Fibroblast of villous mesenchyme (primary cell): ENCODE data around the gene TNFRSF6B. TPM values are rescaled to one million over a fixed set of nuclear protein-coding genes. Genes with fewer than 3 reads are reported as not detected.
A peak's percentile ranks its signal among the peaks of the same experiment; 100 is the strongest.

ENCODE experiments used
- DNase-seq: peaks from one replicate; pipeline ENCODE4 v3.0.0-alpha.2; 2010; ENCODE audit warnings: low read depth
- H3K4me3 ChIP-seq: 2 replicates; pipeline ENCODE4 v1.5.1; 2011; ENCODE audit warnings: low read depth, mild to moderate bottlenecking, low read length
- total RNA-seq: library from RNA; depleted of rRNA; stranded (reverse); fragments of >200 nt; gene quantifications from 2 replicates; pipeline ENCODE4 v1.2.3, GENCODE V29; 2012
- TF ChIP-seq, protein P1 (sequence below): IDR thresholded peaks from 2 replicates; pipeline ENCODE4 v1.5.1; 2012; ENCODE audit warnings: low read depth, mild to moderate bottlenecking, low read length; ENCODE audit not compliant: insufficient read depth

TNFRSF6B gene
- total RNA-seq, 1 donor: 31.5 TPM

DNA sequence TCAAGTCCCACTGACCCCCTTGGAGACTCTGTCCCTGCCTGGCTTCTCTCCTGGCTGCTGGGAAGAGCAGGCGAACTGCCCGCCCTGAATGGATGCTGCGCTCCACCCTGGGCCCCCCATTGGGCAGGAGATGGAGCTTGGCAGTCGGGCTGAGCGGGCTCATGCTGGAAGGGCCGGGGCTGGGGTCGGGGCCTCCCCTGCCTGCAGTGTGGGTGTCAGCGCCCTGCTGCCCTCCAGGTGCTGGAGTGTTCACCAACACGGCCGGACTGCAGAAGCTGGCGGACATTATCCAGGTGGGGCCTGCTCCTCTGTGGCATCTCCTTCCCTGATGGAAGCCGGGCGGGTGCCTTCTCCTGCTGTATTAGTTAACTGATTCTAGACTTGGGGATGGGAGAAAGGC is 16.0 kb upstream of the TNFRSF6B start:
- DNase-seq: no peak
- no peak overlapping the region for H3K4me3 ChIP-seq
- TF ChIP-seq, protein P1, sequence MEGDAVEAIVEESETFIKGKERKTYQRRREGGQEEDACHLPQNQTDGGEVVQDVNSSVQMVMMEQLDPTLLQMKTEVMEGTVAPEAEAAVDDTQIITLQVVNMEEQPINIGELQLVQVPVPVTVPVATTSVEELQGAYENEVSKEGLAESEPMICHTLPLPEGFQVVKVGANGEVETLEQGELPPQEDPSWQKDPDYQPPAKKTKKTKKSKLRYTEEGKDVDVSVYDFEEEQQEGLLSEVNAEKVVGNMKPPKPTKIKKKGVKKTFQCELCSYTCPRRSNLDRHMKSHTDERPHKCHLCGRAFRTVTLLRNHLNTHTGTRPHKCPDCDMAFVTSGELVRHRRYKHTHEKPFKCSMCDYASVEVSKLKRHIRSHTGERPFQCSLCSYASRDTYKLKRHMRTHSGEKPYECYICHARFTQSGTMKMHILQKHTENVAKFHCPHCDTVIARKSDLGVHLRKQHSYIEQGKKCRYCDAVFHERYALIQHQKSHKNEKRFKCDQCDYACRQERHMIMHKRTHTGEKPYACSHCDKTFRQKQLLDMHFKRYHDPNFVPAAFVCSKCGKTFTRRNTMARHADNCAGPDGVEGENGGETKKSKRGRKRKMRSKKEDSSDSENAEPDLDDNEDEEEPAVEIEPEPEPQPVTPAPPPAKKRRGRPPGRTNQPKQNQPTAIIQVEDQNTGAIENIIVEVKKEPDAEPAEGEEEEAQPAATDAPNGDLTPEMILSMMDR: no peak

DNA sequence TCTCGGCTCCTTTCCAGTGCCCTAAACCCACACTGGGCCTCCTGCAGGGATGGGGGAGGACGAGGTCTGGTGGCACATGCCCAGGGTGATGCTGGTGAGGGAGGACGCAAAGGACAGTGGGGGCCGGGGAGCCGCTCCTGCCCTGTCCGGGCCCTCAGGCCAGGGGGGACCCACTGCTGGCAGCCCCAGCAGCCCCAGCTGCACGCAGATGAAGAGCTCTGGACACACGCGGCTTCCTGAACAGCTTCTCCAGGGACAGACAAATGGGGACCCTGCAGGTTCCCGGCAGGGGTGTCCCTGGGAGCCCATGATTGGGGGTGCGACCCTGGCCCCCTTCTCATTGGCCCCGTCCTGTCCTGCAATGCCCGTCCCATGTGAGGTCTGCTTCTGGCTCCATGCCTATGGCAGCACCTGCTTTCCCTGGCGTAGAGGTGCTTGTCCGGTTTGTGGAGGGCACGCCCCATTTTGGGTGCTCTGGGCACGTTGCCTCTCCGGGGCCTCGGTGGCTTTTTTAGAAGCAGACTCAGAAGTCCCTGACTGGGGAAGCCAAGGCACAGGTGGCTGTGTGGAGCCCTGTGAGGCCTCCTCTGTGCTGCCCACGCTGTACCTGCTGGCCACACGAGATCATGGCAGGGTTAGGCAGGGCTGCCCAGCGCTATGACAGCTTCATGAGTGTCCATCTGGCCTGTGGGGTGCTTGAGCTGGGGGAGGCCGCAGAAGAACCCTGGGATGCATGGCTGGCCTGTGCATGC is 15.4 kb upstream of the TNFRSF6B start:
- TF ChIP-seq, protein P1: no peak
- DNase-seq: no peak
- H3K4me3 ChIP-seq: no peak overlapping the region

DNA sequence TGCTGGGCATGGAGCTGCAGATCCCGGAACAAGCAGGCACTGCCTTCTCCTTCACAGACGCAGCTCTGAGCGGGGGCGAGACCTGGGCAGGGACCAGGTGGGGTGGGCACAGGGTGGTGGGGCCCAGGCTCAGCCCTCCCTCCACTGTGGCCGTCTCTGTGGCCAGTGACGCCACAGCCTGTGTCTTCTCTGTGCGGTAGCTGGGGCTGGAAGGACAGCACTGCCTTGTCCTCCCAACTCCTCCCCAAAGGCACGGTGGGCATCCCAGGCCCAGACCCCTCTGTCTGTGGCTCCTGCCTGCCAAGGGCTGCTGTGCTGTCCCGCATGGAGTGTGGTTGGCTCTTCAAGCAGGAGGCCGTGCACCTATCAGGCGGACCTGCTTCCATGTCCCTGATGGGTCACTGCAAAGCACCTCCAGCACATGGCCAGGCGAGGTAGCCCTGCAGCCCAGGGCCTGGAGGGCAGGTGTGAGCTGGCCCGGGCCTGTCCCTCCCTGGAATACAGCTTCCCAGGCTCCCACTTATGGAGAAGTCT is 14.8 kb upstream of the TNFRSF6B start:
- TF ChIP-seq, protein P1: no peak
- no peak overlapping the region for H3K4me3 ChIP-seq
- no peak for DNase-seq

DNA sequence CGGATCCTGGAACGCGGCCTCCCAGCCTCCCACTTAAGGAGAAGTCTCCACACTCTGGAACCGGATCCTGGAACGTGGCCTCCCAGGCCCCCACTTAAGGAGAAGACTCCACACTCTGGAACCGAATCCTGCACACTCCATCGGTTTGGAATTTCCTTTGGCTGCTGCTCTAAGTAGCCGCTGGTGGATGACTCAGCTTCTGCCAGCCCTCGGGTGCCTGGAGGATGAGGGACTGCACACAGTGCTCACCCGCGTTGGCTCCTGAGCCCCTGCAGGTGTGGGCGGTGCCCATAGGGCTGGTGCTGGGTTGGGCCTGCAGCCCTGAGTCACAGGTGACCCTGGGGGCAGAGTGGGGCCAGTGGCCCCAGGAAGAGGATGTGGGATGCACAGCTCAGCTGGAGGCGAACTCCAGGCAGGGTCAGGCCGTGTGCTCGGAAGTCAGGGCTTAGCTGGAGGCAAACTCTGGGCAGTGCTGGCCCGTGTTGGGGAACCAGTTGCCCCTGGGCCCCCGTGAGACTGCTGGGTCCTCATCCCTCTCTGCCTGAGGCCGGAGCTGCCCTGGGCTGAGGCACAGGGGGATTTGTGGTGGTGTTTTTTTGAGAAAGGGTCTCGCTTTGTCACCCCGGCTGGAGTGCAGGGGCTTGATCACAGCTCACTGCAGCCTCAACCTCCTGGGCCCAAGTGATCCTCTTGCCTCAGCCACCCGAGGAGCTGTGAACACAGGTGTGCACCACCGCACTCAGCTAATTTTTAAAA is 13.9 kb upstream of the TNFRSF6B start:
- TF ChIP-seq, protein P1: no peak
- no peak overlapping the region for H3K4me3 ChIP-seq
- DNase-seq: peak; percentile 95

DNA sequence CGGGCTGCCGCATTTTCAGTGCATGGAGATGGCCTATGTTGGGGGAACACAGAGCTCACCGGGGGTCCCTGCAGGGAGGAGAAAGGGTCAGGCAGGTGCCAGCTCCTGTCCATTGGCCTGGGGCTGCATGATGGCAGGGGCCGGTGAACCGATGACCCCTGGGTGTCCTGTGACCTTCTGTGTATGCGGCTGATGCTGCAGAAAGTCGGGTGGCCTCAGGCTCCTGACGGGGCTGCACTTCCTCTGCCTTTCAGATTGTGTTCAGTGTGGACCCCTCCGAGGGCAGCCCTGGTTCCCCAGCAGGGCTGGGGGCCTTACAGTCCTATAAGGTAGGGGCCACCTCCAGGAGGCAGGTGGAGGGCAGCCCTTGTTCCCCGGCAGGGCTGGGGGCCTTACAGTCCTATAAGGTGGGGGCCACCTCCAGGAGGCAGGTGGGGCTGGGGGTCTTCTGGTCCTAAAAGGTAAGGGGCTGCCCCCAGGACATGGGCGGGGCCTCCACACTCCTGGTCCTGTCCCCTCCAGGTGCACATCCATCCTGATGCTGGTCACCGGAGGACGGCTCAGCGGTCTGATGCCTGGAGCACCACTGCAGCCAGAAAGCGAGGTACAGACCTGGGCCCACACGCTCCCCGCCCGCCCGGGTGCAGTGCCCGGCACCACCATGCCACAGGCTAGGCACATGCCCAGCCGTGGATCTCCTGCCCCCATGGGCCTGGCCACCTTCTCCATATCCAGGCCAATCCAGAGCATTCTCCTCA is 11.0 kb upstream of the TNFRSF6B start:
- no peak overlapping the region for H3K4me3 ChIP-seq
- DNase-seq: no peak
- TF ChIP-seq, protein P1: no peak

DNA sequence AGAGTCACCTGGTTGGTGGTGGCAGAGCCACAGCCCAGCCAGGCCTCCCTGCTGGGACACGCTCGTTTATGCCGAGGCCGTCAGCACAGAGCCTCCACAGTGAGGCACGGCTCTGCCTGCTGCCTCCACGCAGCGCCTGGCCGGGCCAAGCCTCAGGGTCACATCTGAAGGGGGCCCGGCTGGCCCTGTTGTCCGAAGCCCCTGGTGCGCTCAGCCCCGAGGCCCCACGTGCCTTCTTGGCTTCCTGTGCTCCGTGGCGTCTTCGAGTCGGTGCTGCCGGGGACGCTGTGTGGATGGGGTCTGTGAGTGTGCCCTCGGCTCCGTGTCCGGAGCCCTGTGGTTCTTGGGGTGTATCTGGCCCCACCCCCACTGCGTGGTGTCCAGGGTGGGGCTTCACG is 10.4 kb upstream of the TNFRSF6B start:
- no peak for DNase-seq
- no peak overlapping the region for H3K4me3 ChIP-seq
- TF ChIP-seq, protein P1: no peak
